SK-N-SH treated with all-trans-retinoic acid at 6 μM for 48 hours (cell line): ENCODE results near the gene LOXL3.
A peak's percentile ranks its signal among the peaks of the same experiment; 100 is the strongest.

ENCODE experiments used
- ATAC-seq: fragments of 200-7000 bp; cut with Tn5 transposase; 3 replicates; pipeline ENCODE4 v1.9.1; 2020; ENCODE audit warnings: mild to moderate bottlenecking, moderate library complexity
- ARNTL ChIP-seq: fragments of 450-650 bp; formaldehyde crosslinking; IDR thresholded peaks from 2 replicates; pipeline ENCODE4 v1.5.0; 2020; ENCODE audit warnings: low read depth, mild to moderate bottlenecking, moderate library complexity, borderline replicate concordance
- BACH2 ChIP-seq: fragments of 250-450 bp; sonication (Bioruptor Pico); IDR thresholded peaks from 2 replicates; pipeline ENCODE4 v1.9.0; 2021; ENCODE audit warnings: mild to moderate bottlenecking, borderline replicate concordance
- CREB5 ChIP-seq: fragments of 250-450 bp; sonication (Bioruptor Pico); IDR thresholded peaks from 2 replicates; pipeline ENCODE4 v1.5.1; 2020; ENCODE audit warnings: low read depth, mild to moderate bottlenecking, moderate library complexity
- CSDC2 ChIP-seq: fragments of 250-450 bp; sonication (Bioruptor Pico); IDR thresholded peaks from 2 replicates; pipeline ENCODE4 v1.5.0; 2020; ENCODE audit warnings: mild to moderate bottlenecking, moderate library complexity
- CSRNP3 ChIP-seq: fragments of 250-450 bp; sonication (Bioruptor Pico); IDR thresholded peaks from 2 replicates; pipeline ENCODE4 v1.5.1; 2021; ENCODE audit warnings: mild to moderate bottlenecking, moderate library complexity
- ESRRG ChIP-seq: fragments of 250-450 bp; sonication (Bioruptor Pico); IDR thresholded peaks from 2 replicates; pipeline ENCODE4 v1.6.1; 2021; ENCODE audit warnings: mild to moderate bottlenecking
- GLIS3 ChIP-seq: fragments of 250-450 bp; sonication (Bioruptor Pico); IDR thresholded peaks from 2 replicates; pipeline ENCODE4 v1.5.0; 2020; ENCODE audit warnings: mild to moderate bottlenecking, moderate library complexity
- ISL1 ChIP-seq: fragments of 250-450 bp; sonication (Bioruptor Pico); IDR thresholded peaks from 2 replicates; pipeline ENCODE4 v2.1.2; 2022; ENCODE audit warnings: mild to moderate bottlenecking, moderate library complexity
- OSR1 ChIP-seq: fragments of 250-450 bp; sonication (Bioruptor Pico); IDR thresholded peaks from 2 replicates; pipeline ENCODE4 v1.8.0; 2022; ENCODE audit warnings: moderate library complexity, mild to moderate bottlenecking, inconsistent platforms
- POU6F1 ChIP-seq: fragments of 250-450 bp; sonication (Bioruptor Pico); IDR thresholded peaks from 2 replicates; pipeline ENCODE4 v1.8.0; 2021; ENCODE audit warnings: low read depth, mild to moderate bottlenecking, moderate library complexity, borderline replicate concordance
- PPARA ChIP-seq: fragments of 250-450 bp; sonication (Bioruptor Pico); IDR thresholded peaks from 2 replicates; pipeline ENCODE4 v1.5.0; 2020; ENCODE audit warnings: mild to moderate bottlenecking, borderline replicate concordance
- RARB ChIP-seq: fragments of 250-450 bp; sonication (Bioruptor Pico); IDR thresholded peaks from 2 replicates; pipeline ENCODE4 v1.8.0; 2021; ENCODE audit warnings: mild to moderate bottlenecking, moderate library complexity
- SNAI2 ChIP-seq: fragments of 250-450 bp; sonication (Bioruptor Pico); IDR thresholded peaks from 2 replicates; pipeline ENCODE4 v1.5.0; 2020; ENCODE audit warnings: mild to moderate bottlenecking, moderate library complexity
- TCF4 ChIP-seq: fragments of 250-450 bp; sonication (Bioruptor Pico); IDR thresholded peaks from 2 replicates; pipeline ENCODE4 v1.8.0; 2021; ENCODE audit warnings: mild to moderate bottlenecking, moderate library complexity, borderline replicate concordance
- TOX ChIP-seq: fragments of 250-450 bp; sonication (Bioruptor Pico); IDR thresholded peaks from 2 replicates; pipeline ENCODE4 v1.8.0; 2021; ENCODE audit warnings: mild to moderate bottlenecking, moderate library complexity, borderline replicate concordance
- TSHZ2 ChIP-seq: fragments of 250-450 bp; sonication (Bioruptor Pico); IDR thresholded peaks from 2 replicates; pipeline ENCODE4 v1.5.0; 2020; ENCODE audit warnings: mild to moderate bottlenecking, moderate library complexity
- ZC3H10 ChIP-seq: fragments of 250-450 bp; sonication (Bioruptor Pico); IDR thresholded peaks from 2 replicates; pipeline ENCODE4 v1.5.1; 2021; ENCODE audit warnings: mild to moderate bottlenecking, moderate library complexity
- ZFP3 ChIP-seq: fragments of 250-450 bp; sonication (Bioruptor Pico); IDR thresholded peaks from 2 replicates; pipeline ENCODE4 v1.5.0; 2020; ENCODE audit warnings: mild to moderate bottlenecking, moderate library complexity
- ZFP30 ChIP-seq: fragments of 450-650 bp; formaldehyde crosslinking; IDR thresholded peaks from 2 replicates; pipeline ENCODE4 v1.5.0; 2022; ENCODE audit warnings: mild to moderate bottlenecking, moderate library complexity
- ZNF565 ChIP-seq: fragments of 450-650 bp; formaldehyde crosslinking; conservative IDR thresholded peaks from 2 replicates; pipeline ENCODE4 v1.5.0; 2020; ENCODE audit warnings: low read depth, mild to moderate bottlenecking, moderate library complexity
- ZNF70 ChIP-seq: fragments of 450-650 bp; formaldehyde crosslinking; IDR thresholded peaks from 2 replicates; pipeline ENCODE4 v1.5.0; 2020; ENCODE audit warnings: mild to moderate bottlenecking, moderate library complexity

Gene LOXL3

GRCh38 chr2:74524005-74524404 lies 29.7 kb downstream of the LOXL3 start:
- TF ChIP-seq ZFP3 (CRISPR knock-in tag): no peak
- no peak for TF ChIP-seq GLIS3
- TF ChIP-seq TSHZ2 (CRISPR knock-in tag): no peak
- TF ChIP-seq POU6F1 (CRISPR knock-in tag): no peak
- no peak for TF ChIP-seq TCF4 (CRISPR knock-in tag)
- no peak for TF ChIP-seq TOX (CRISPR knock-in tag)
- no peak for TF ChIP-seq SNAI2 (CRISPR knock-in tag)
- TF ChIP-seq ZNF565 (CRISPR knock-in tag): no peak
- no peak for TF ChIP-seq OSR1 (CRISPR knock-in tag)
- TF ChIP-seq CSDC2 (CRISPR knock-in tag): no peak
- TF ChIP-seq ZFP30 (CRISPR knock-in tag): no peak
- no peak for TF ChIP-seq PPARA (CRISPR knock-in tag)
- no peak for TF ChIP-seq CREB5
- TF ChIP-seq CSRNP3 (CRISPR knock-in tag): no peak
- no peak for ATAC-seq

GRCh38 chr2:74522516-74522915 lies 31.2 kb downstream of the LOXL3 start:
- TF ChIP-seq ZNF70 (no peak), POU6F1 (CRISPR knock-in tag) (no peak), RARB (CRISPR knock-in tag) (no peak), SNAI2 (CRISPR knock-in tag) (no peak), BACH2 (no peak), OSR1 (CRISPR knock-in tag) (no peak), TSHZ2 (CRISPR knock-in tag) (no peak), ARNTL (CRISPR knock-in tag) (no peak), ZFP30 (CRISPR knock-in tag) (no peak), TCF4 (CRISPR knock-in tag) (no peak), ZC3H10 (CRISPR knock-in tag) (no peak), ZNF565 (CRISPR knock-in tag) (no peak), TOX (CRISPR knock-in tag) (no peak), CSRNP3 (CRISPR knock-in tag) (no peak), ISL1 (CRISPR knock-in tag) (no peak), CREB5 (no peak), ZFP3 (CRISPR knock-in tag) (no peak), ESRRG (CRISPR knock-in tag) (no peak)

More at GRCh38 chr2:74522516-74522915, 31.2 kb downstream of the LOXL3 start:
- ATAC-seq: peak; percentile 3; the same call in 1 of the 3 replicates
